Stimulated activated CD4-positive, alpha-beta T cell treated with anti-CD3 and anti-CD28 coated beads, Interleukin-15, amount 100 ng/mL, for 48 hours (primary cell): ENCODE measurements around the gene RASSF1.

Experiments used
- DNase-seq, 2 donors: peaks; one replicate each; pipeline ENCODE4 v3.0.0-alpha.2; 2020; ENCODE audit warnings: low read depth in 2 of 2

RASSF1 gene

GRCh38 chr3:50300681-50301254 is 39.9 kb downstream of the RASSF1 start:
- DNase-seq, result no peak

GRCh38 chr3:50299929-50300680 is 40.5 kb downstream of the RASSF1 start:
- no peak for DNase-seq

GRCh38 chr3:50299638-50299928 is 41.1 kb downstream of the RASSF1 start:
- no peak for DNase-seq

- peak; percentile 99 to 100 for DNase-seq
Measured at GRCh38 chr3:50298836-50299637, 41.6 kb downstream of the RASSF1 start, which contains the start of the genes HYAL3 and NAA80. Gene HYAL3 (minus strand): TSS chr3:50299405. CDS start chr3:50295602, 3,803 bp downstream. Gene NAA80 (minus strand): TSS chr3:50299405. CDS start chr3:50297463, 1,942 bp downstream.

GRCh38 chr3:50297896-50298725 is 42.5 kb downstream of the RASSF1 start:
- no peak for DNase-seq

- no peak for DNase-seq
Measured at GRCh38 chr3:50297384-50297775, 43.3 kb downstream of the RASSF1 start.

- DNase-seq, result no peak
Measured at GRCh38 chr3:50296721-50297383, 43.8 kb downstream of the RASSF1 start.

- no peak for DNase-seq
Measured at GRCh38 chr3:50295553-50296431, 44.8 kb downstream of the RASSF1 start.

- DNase-seq, result no peak
Measured at GRCh38 chr3:50294492-50295403, 45.9 kb downstream of the RASSF1 start.

GRCh38 chr3:50294089-50294488 is 46.5 kb downstream of the RASSF1 start:
- DNase-seq, result no peak

GRCh38 chr3:50293079-50293801 is 47.4 kb downstream of the RASSF1 start:
- no peak for DNase-seq

- peak; percentile 94 to 95 for DNase-seq
Measured at GRCh38 chr3:50292159-50293078, 48.2 kb downstream of the RASSF1 start, which contains the start of gene IFRD2. Gene IFRD2 (minus strand): TSS chr3:50292429. CDS start chr3:50292274, 155 bp downstream.

- no peak for DNase-seq
Measured at GRCh38 chr3:50290161-50290641, 50.4 kb downstream of the RASSF1 start.

- DNase-seq, result no peak
Measured at GRCh38 chr3:50289130-50289529, 51.5 kb downstream of the RASSF1 start.

GRCh38 chr3:50288387-50289007 is 52.1 kb downstream of the RASSF1 start:
- DNase-seq, result no peak

- no peak for DNase-seq
Measured at GRCh38 chr3:50287262-50287661, 53.4 kb downstream of the RASSF1 start.
